PC-3 (cell line): ENCODE measurements around the gene USP11.

ENCODE experiments used
- EZH2phosphoT487 ChIP-seq: fragments of 300-600 bp; sonication (generic); IDR thresholded peaks from 2 replicates; pipeline ENCODE4 v1.6.1; 2018; ENCODE audit warnings: mild to moderate bottlenecking, antibody characterized with exemption, low read length, borderline replicate concordance
- TF ChIP-seq, protein P1 (sequence below): fragments of 300-600 bp; sonication (generic); conservative IDR thresholded peaks from 2 replicates; pipeline ENCODE4 v1.5.1; 2017; ENCODE audit warnings: antibody characterized with exemption, low read depth, mild to moderate bottlenecking, low read length

DNA sequence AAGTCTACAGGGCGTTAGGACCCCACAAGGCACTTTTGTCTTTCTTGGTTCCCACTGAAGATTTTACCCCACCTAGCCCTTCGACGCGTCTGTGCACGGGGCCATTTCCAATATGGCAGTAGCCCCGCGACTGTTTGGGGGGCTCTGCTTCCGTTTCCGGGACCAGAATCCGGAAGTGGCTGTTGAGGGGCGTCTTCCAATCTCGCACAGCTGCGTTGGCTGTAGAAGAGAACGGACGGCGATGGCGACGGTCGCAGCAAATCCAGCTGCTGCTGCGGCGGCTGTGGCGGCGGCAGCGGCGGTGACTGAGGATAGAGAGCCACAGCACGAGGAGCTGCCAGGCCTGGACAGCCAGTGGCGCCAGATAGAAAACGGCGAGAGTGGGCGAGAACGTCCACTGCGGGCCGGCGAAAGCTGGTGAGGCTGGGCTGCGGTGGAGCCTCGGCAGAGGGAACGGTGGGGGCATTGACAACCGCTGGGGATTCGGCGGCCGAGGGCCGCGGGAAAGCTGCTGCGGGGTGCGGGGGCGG lies at the start of gene USP11:
- TF ChIP-seq EZH2phosphoT487: no peak
- TF ChIP-seq, protein P1, sequence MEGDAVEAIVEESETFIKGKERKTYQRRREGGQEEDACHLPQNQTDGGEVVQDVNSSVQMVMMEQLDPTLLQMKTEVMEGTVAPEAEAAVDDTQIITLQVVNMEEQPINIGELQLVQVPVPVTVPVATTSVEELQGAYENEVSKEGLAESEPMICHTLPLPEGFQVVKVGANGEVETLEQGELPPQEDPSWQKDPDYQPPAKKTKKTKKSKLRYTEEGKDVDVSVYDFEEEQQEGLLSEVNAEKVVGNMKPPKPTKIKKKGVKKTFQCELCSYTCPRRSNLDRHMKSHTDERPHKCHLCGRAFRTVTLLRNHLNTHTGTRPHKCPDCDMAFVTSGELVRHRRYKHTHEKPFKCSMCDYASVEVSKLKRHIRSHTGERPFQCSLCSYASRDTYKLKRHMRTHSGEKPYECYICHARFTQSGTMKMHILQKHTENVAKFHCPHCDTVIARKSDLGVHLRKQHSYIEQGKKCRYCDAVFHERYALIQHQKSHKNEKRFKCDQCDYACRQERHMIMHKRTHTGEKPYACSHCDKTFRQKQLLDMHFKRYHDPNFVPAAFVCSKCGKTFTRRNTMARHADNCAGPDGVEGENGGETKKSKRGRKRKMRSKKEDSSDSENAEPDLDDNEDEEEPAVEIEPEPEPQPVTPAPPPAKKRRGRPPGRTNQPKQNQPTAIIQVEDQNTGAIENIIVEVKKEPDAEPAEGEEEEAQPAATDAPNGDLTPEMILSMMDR: no peak
